GM12878 (cell line): Measurements from ENCODE around the gene IRF1. TPM values are rescaled to one million over a fixed set of nuclear protein-coding genes. Genes with fewer than 3 reads are reported as not detected.

Experiments
- BCL11A ChIP-seq: IDR thresholded peaks from 2 replicates; pipeline ENCODE4 v1.6.1; 2011; ENCODE audit warnings: low read depth, low read length
- CEBPB ChIP-seq, 2 experiments: fragments of 150-350 bp in 1 of 2; IDR thresholded peaks; 2 replicates each; pipeline ENCODE4 v1.6.1; 2012 to 2014; ENCODE audit warnings: low read depth in 2 of 2, low read length in 2 of 2, borderline replicate concordance in 1 of 2, inconsistent platforms in 1 of 2
- DPF2 ChIP-seq: fragments of 450-650 bp; IDR thresholded peaks from 2 replicates; pipeline ENCODE4 v1.6.1; 2017; ENCODE audit warnings: mild to moderate bottlenecking
- ETV6 ChIP-seq, 2 experiments: fragments of 450-650 bp in 1 of 2; IDR thresholded peaks in 1 of 2; conservative IDR thresholded peaks in 1 of 2; 2 replicates each; pipeline ENCODE4 v1.6.1; 2014; ENCODE audit warnings: antibody characterized with exemption in 1 of 2, borderline replicate concordance in 1 of 2, low read depth in 1 of 2, mild to moderate bottlenecking in 1 of 2, moderate library complexity in 1 of 2
- FOXM1 ChIP-seq: IDR thresholded peaks from 2 replicates; pipeline ENCODE4 v1.6.1; 2012; ENCODE audit warnings: low read depth, mild to moderate bottlenecking, inconsistent platforms, low read length, moderate library complexity
- HCFC1 ChIP-seq: fragments of 150-350 bp; IDR thresholded peaks from 2 replicates; pipeline ENCODE4 v1.6.1; 2014; ENCODE audit warnings: low read length
- IKZF2 ChIP-seq, 2 experiments: fragments of 450-650 bp; IDR thresholded peaks; 2 replicates each; pipeline ENCODE4 v1.6.1; 2017; ENCODE audit warnings: mild to moderate bottlenecking in 2 of 2, moderate library complexity in 2 of 2
- MEF2B ChIP-seq: fragments of 450-650 bp; IDR thresholded peaks from 2 replicates; pipeline ENCODE4 v1.6.1; 2018; ENCODE audit warnings: mild to moderate bottlenecking, moderate library complexity; ENCODE audit not compliant: partially characterized antibody, poor library complexity, severe bottlenecking
- NFXL1 ChIP-seq: fragments of 450-650 bp; IDR thresholded peaks from 2 replicates; pipeline ENCODE4 v1.6.1; 2017; ENCODE audit warnings: antibody characterized with exemption, mild to moderate bottlenecking, borderline replicate concordance
- NR2C1 ChIP-seq: fragments of 450-650 bp; IDR thresholded peaks from 2 replicates; pipeline ENCODE4 v1.6.1; 2017; ENCODE audit warnings: antibody characterized with exemption, mild to moderate bottlenecking, moderate library complexity
- NR2F1 ChIP-seq: fragments of 450-650 bp; conservative IDR thresholded peaks from 2 replicates; pipeline ENCODE4 v1.6.1; 2017; ENCODE audit warnings: mild to moderate bottlenecking
- PAX5 ChIP-seq: IDR thresholded peaks from 2 replicates; pipeline ENCODE4 v1.6.1; 2011; ENCODE audit warnings: low read depth, low read length, borderline replicate concordance
- RBBP5 ChIP-seq: fragments of 200-600 bp; sonication (generic); conservative IDR thresholded peaks from 2 replicates; pipeline ENCODE4 v1.6.1; 2016
- RELA ChIP-seq: fragments of 450-650 bp; IDR thresholded peaks from 2 replicates; pipeline ENCODE4 v1.8.0; 2014; ENCODE audit warnings: borderline replicate concordance; ENCODE audit not compliant: partially characterized antibody
- SMAD1 ChIP-seq: fragments of 450-650 bp; IDR thresholded peaks from 2 replicates; pipeline ENCODE4 v1.6.1; 2018; ENCODE audit warnings: mild to moderate bottlenecking, low read depth; ENCODE audit not compliant: partially characterized antibody
- SMAD5 ChIP-seq: IDR thresholded peaks from 2 replicates; pipeline ENCODE4 v1.6.1; 2016; ENCODE audit warnings: antibody characterized with exemption, low read depth
- SMC3 ChIP-seq: IDR thresholded peaks from 2 replicates; pipeline ENCODE4 v1.6.1; 2011; ENCODE audit warnings: low read length, improper control_type of control experiment, borderline replicate concordance
- ZNF622 ChIP-seq: fragments of 450-650 bp; IDR thresholded peaks from 2 replicates; pipeline ENCODE4 v1.6.1; 2017; ENCODE audit warnings: mild to moderate bottlenecking, inconsistent platforms
- polyA plus RNA-seq, 11 experiments: library from polyadenylated mRNA; depleted of rRNA in 4 of 11; unstranded in 6 of 11; stranded (reverse) in 5 of 11; fragments of >200 nt; fragmentation: Nextera tagmentation in 4 of 11; fragmentation: Illumina TruSeq in 1 of 11; extraction: Ambion mirVana in 4 of 11; extraction: Trizol in 1 of 11; gene quantifications; 1 replicate in 1 of 11; 2 replicates in 10 of 11; pipeline versions ENCODE4 v1.2.1 to v1.2.3, GENCODE V29; 2011 to 2016; ENCODE audit warnings: inconsistent platforms in 2 of 11, missing spikeins in 2 of 11, low read depth in 1 of 11
- total RNA-seq, 4 experiments: library from RNA; depleted of rRNA in 3 of 4; stranded (reverse); fragments of >200 nt in 3 of 4; fragmentation: Illumina TruSeq in 1 of 4; extraction: Trizol in 1 of 4; gene quantifications; 2 replicates each; pipeline versions ENCODE4 v1.2.1 to v1.2.3, GENCODE V29; 2013 to 2021
- TF ChIP-seq, protein P1 (sequence below): fragments of 450-650 bp; IDR thresholded peaks from 2 replicates; pipeline ENCODE4 v1.6.1; 2016; ENCODE audit warnings: mild to moderate bottlenecking
- TF ChIP-seq, protein P2 (sequence below): IDR thresholded peaks from 2 replicates; pipeline ENCODE4 v1.6.1; 2011; ENCODE audit warnings: low read depth, mild to moderate bottlenecking, low read length, moderate library complexity, borderline replicate concordance; ENCODE audit errors: extremely low read depth
- TF ChIP-seq, protein P3 (sequence below): fragments of 450-650 bp; formaldehyde crosslinking; IDR thresholded peaks from 2 replicates; pipeline ENCODE4 v1.4.0; 2022; ENCODE audit warnings: mild to moderate bottlenecking, moderate library complexity

The IRF1 gene
- total and polyA plus RNA-seq, 10 of the 15 experiments (the other 5 are each of a cell fraction or from before 2014, with no cell fraction given) = 6.9 to 68.0 (median 49.6) TPM

DNA sequence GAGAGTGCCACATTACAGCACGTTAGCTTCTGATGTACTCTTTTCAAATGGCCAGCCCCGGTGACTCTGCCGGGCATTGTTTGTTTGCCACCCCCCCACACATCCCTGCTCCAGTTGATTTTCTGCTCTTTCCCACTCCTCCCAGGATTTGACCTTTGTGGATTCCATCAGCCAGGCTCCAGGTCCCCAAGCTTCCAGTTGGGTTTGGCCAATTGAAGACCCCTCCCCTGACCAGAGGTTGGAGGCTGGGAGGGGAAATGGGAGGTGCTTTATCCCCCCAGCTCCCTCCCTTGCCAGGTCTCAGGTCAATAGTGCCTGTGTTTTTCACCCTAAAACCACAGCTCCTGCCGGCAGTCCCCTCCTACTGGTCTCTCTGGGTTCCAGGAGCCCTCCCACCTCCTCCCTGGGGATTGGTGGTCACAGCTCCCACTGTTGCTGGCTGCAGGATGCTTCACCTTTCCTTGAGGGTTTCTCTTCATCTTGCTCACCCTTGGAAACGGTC, 34.9 kb downstream of the IRF1 start (continued):
- TF ChIP-seq HCFC1 = no peak
- no peak for TF ChIP-seq CEBPB (IDR thresholded peaks at IDR 0.05; ENCODE audit: borderline replicate concordance in 1 of 2, low read depth in 2 of 2, low read length in 2 of 2)
- TF ChIP-seq RELA = no peak
- no peak for TF ChIP-seq NR2C1
- TF ChIP-seq, protein P1, sequence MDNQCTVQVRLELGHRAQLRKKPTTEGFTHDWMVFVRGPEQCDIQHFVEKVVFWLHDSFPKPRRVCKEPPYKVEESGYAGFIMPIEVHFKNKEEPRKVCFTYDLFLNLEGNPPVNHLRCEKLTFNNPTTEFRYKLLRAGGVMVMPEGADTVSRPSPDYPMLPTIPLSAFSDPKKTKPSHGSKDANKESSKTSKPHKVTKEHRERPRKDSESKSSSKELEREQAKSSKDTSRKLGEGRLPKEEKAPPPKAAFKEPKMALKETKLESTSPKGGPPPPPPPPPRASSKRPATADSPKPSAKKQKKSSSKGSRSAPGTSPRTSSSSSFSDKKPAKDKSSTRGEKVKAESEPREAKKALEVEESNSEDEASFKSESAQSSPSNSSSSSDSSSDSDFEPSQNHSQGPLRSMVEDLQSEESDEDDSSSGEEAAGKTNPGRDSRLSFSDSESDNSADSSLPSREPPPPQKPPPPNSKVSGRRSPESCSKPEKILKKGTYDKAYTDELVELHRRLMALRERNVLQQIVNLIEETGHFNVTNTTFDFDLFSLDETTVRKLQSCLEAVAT = no peak
- no peak for TF ChIP-seq SMAD5
- no peak for TF ChIP-seq ZNF622
- TF ChIP-seq BCL11A = no peak
- TF ChIP-seq MEF2B = peak; percentile 61
- TF ChIP-seq FOXM1 = no peak
- TF ChIP-seq, protein P2, sequence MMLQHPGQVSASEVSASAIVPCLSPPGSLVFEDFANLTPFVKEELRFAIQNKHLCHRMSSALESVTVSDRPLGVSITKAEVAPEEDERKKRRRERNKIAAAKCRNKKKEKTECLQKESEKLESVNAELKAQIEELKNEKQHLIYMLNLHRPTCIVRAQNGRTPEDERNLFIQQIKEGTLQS = no peak
- peak; percentile 43 to 54; a peak in 3 of 4 replicates for TF ChIP-seq IKZF2 (IDR thresholded peaks at IDR 0.05)
- TF ChIP-seq NR2F1 = peak; percentile 44; the same call in 1 of the 2 replicates
- 0 out of 2 replicates have a peak, but pooled peaks have one; percentile 5 for TF ChIP-seq SMC3
- no peak for TF ChIP-seq RBBP5
- no peak for TF ChIP-seq NFXL1
- no peak for TF ChIP-seq ETV6 (conservative IDR thresholded peaks at IDR 0.05 in 1 of 2, IDR thresholded peaks at IDR 0.05 in 1 of 2; ENCODE audit: borderline replicate concordance in 1 of 2, low read depth in 1 of 2)
- peak; percentile 16; the same call in 1 of the 2 replicates for TF ChIP-seq DPF2
- no peak for TF ChIP-seq SMAD1
- TF ChIP-seq, protein P3, sequence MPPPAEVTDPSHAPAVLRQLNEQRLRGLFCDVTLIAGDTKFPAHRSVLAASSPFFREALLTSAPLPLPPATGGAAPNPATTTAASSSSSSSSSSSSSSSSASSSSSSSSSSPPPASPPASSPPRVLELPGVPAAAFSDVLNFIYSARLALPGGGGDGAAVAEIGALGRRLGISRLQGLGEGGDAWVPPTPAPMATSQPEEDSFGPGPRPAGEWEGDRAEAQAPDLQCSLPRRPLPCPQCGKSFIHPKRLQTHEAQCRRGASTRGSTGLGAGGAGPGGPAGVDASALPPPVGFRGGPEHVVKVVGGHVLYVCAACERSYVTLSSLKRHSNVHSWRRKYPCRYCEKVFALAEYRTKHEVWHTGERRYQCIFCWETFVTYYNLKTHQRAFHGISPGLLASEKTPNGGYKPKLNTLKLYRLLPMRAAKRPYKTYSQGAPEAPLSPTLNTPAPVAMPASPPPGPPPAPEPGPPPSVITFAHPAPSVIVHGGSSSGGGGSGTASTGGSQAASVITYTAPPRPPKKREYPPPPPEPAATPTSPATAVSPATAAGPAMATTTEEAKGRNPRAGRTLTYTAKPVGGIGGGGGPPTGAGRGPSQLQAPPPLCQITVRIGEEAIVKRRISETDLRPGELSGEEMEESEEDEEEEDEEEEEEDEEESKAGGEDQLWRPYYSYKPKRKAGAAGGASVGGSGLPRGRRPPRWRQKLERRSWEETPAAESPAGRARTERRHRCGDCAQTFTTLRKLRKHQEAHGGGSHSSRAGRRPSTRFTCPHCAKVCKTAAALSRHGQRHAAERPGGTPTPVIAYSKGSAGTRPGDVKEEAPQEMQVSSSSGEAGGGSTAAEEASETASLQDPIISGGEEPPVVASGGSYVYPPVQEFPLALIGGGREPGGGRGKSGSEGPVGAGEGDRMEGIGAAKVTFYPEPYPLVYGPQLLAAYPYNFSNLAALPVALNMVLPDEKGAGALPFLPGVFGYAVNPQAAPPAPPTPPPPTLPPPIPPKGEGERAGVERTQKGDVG (CRISPR knock-in tag) = no peak
- TF ChIP-seq PAX5 = no peak
